Astrocyte (in vitro differentiated cells and primary cell): Measurements from ENCODE around the gene MORN5.

Source experiments
- CTCF ChIP-seq: IDR thresholded peaks from 2 replicates; pipeline ENCODE4 v1.5.1; 2011; ENCODE audit warnings: low read depth, mild to moderate bottlenecking, inconsistent platforms, low read length, moderate library complexity; ENCODE audit not compliant: insufficient read depth
- EZH2 ChIP-seq: IDR thresholded peaks from 2 replicates; pipeline ENCODE4 v1.6.1; 2012; ENCODE audit warnings: mild to moderate bottlenecking, low read length, inconsistent platforms; ENCODE audit not compliant: insufficient read depth

DNA sequence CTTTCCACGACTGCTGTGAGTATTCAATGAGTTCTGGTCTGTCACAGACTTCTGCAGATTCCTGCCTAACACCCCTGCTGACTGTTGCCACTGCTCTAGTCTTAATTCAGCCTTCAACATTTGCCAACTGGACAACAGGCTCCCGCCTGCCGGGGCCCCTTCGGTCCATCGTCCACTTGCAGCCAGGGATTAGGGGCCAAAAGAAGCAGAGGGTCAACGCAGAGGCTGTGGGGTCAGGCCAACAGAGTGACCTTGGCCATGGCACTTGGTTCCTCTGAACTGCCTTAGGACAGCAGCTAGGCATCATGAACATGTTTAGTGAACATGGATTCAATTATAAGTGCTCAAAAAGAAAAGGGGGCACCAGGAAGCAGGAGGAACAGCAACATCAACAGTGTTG is 28.7 kb downstream of the MORN5 start:
- TF ChIP-seq CTCF, result no peak
- TF ChIP-seq EZH2, result no peak
